Measurements from ENCODE around the gene IGFN1. TPM values are rescaled to one million over a fixed set of nuclear protein-coding genes. Genes with fewer than 3 reads are reported as not detected.

IGFN1 gene
- not detected in 2 replicates for total RNA-seq (2014; rRNA removed; shearing (Covaris generic))

GRCh38 chr1:201190624-201191051, at the start of gene IGFN1:
Gene IGFN1 (plus strand): TSS chr1:201190824. CDS start chr1:201193294, 2,470 bp downstream.
- peak; percentile 18 for DNase-seq (ENCODE audit: low read depth)

- no peak for DNase-seq (ENCODE audit: low read depth)
These were observed 49.7 kb upstream of the IGFN1 start for GRCh38 chr1:201140941-201141260.

GRCh38 chr1:201141418-201141817, 49.2 kb upstream of the IGFN1 start:
- no peak for DNase-seq (ENCODE audit: low read depth)

- DNase-seq (ENCODE audit: low read depth): no peak
These were observed 48.4 kb upstream of the IGFN1 start for GRCh38 chr1:201142011-201142848.

GRCh38 chr1:201142849-201143725, 47.5 kb upstream of the IGFN1 start:
- DNase-seq (ENCODE audit: low read depth): no peak

- DNase-seq (ENCODE audit: low read depth): no peak
These were observed 46.6 kb upstream of the IGFN1 start for GRCh38 chr1:201143726-201144635.

GRCh38 chr1:201144701-201145100, 45.9 kb upstream of the IGFN1 start:
- DNase-seq (ENCODE audit: low read depth): no peak

- DNase-seq (ENCODE audit: low read depth): no peak
These were observed 45.5 kb upstream of the IGFN1 start for GRCh38 chr1:201145132-201145531.

- no peak for DNase-seq (ENCODE audit: low read depth)
These were observed 44.8 kb upstream of the IGFN1 start for GRCh38 chr1:201145816-201146215.

GRCh38 chr1:201146626-201147390, 43.8 kb upstream of the IGFN1 start:
- DNase-seq (ENCODE audit: low read depth): no peak

GRCh38 chr1:201147396-201148015, 43.1 kb upstream of the IGFN1 start:
- DNase-seq (ENCODE audit: low read depth): no peak

- DNase-seq (ENCODE audit: low read depth): peak; percentile 49
These were observed 41.2 kb upstream of the IGFN1 start for GRCh38 chr1:201149400-201149799.

- no peak for DNase-seq (ENCODE audit: low read depth)
These were observed 36.9 kb upstream of the IGFN1 start for GRCh38 chr1:201153474-201154388.

GRCh38 chr1:201154389-201155165, 36.0 kb upstream of the IGFN1 start, which contains the start of gene TMEM9:
Gene TMEM9 (minus strand): TSS chr1:201154474. CDS start chr1:201153923, 551 bp downstream.
- peak; percentile 91 for DNase-seq (ENCODE audit: low read depth)

- no peak for DNase-seq (ENCODE audit: low read depth)
These were observed 35.3 kb upstream of the IGFN1 start for GRCh38 chr1:201155354-201155753.

GRCh38 chr1:201156346-201156745, 34.3 kb upstream of the IGFN1 start:
- DNase-seq (ENCODE audit: low read depth): no peak

- no peak for DNase-seq (ENCODE audit: low read depth)
These were observed 33.8 kb upstream of the IGFN1 start for GRCh38 chr1:201156819-201157218.

- no peak for DNase-seq (ENCODE audit: low read depth)
These were observed 32.7 kb upstream of the IGFN1 start for GRCh38 chr1:201157949-201158348.

Data from M059J (cell line).